ENCODE results near the gene AHCTF1. TPM values are rescaled to one million over a fixed set of nuclear protein-coding genes. Genes with fewer than 3 reads are reported as not detected.
"Not testable (repeated sequence)": the region's sequence is repeated elsewhere in the genome, so short reads cannot be mapped to it uniquely, and the experiment has no call there.

Gene AHCTF1
- total and polyA plus RNA-seq, 2 donors (not counting 1 experiment from before 2014, with no cell fraction given), result 15.8 to 30.6 TPM

DNA sequence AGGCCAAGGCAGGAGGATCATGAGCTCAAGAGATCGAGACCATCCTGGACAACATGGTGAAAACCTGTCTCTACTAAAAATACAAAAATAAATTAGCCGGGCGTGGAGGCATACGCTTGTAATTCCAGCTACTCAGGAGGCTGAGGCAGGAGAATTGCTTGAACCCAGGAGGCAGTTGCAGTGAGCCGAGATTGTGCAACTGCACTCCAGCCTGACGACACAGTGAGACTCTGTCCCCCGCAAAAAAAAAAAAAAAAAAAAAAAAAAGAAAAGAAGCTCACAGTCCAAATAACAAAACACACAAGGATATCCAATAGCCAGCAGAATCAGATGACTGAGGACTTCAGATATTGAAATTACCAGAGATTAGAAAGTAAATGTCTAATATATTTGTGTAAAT, 11.8 kb downstream of the AHCTF1 start:
- Histone ChIP-seq H3K27me3 (ENCODE audit: control insufficient read depth, insufficient read depth, low read length) (no peaks in the 10 kb centered on the region), H3K4me2 (ENCODE audit: extremely low read depth, insufficient read depth, low read length) (no peak overlapping the region), H4K20me1 (ENCODE audit: control insufficient read depth, extremely low read depth, insufficient read depth, low read length) (no peaks in the 10 kb centered on the region), H3K79me2 (ENCODE audit: control insufficient read depth, insufficient read depth, low read length) (peaks cover 72% of the 10 kb centered on the region), H3K27ac (ENCODE audit: insufficient read depth, low read length) (no peak overlapping the region), H3K4me3 (replicated peaks in 1 of 4; ENCODE audit: control extremely low read depth in 1 of 4, insufficient read depth in 1 of 4, low read depth in 3 of 4, low read length in 4 of 4) (no peak overlapping the region), H2AFZ (ENCODE audit: low read length) (no peak overlapping the region), H3K9me3 (ENCODE audit: control insufficient read depth, insufficient read depth, low read depth, low read length) (no peaks in the 10 kb centered on the region), H3K4me1 (ENCODE audit: control insufficient read depth, extremely low read depth, insufficient read depth, low read length) (no peaks in the 10 kb centered on the region), H3K36me3 (ENCODE audit: control insufficient read depth, insufficient read depth, low read length) (no peaks in the 10 kb centered on the region), H3K9ac (ENCODE audit: insufficient read depth, low read length) (no peak overlapping the region)
- TF ChIP-seq, protein P1, sequence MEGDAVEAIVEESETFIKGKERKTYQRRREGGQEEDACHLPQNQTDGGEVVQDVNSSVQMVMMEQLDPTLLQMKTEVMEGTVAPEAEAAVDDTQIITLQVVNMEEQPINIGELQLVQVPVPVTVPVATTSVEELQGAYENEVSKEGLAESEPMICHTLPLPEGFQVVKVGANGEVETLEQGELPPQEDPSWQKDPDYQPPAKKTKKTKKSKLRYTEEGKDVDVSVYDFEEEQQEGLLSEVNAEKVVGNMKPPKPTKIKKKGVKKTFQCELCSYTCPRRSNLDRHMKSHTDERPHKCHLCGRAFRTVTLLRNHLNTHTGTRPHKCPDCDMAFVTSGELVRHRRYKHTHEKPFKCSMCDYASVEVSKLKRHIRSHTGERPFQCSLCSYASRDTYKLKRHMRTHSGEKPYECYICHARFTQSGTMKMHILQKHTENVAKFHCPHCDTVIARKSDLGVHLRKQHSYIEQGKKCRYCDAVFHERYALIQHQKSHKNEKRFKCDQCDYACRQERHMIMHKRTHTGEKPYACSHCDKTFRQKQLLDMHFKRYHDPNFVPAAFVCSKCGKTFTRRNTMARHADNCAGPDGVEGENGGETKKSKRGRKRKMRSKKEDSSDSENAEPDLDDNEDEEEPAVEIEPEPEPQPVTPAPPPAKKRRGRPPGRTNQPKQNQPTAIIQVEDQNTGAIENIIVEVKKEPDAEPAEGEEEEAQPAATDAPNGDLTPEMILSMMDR (conservative IDR thresholded peaks at IDR 0.05 in 1 of 2, IDR thresholded peaks at IDR 0.05 in 1 of 2; ENCODE audit: low read depth in 1 of 2, low read length in 2 of 2), result no peak
- no peak for TF ChIP-seq EZH2 (IDR thresholded peaks at IDR 0.05; ENCODE audit: low read length, missing control alignments)
- no peak for DNase-seq (ENCODE audit: low read depth in 2 of 2)

DNA sequence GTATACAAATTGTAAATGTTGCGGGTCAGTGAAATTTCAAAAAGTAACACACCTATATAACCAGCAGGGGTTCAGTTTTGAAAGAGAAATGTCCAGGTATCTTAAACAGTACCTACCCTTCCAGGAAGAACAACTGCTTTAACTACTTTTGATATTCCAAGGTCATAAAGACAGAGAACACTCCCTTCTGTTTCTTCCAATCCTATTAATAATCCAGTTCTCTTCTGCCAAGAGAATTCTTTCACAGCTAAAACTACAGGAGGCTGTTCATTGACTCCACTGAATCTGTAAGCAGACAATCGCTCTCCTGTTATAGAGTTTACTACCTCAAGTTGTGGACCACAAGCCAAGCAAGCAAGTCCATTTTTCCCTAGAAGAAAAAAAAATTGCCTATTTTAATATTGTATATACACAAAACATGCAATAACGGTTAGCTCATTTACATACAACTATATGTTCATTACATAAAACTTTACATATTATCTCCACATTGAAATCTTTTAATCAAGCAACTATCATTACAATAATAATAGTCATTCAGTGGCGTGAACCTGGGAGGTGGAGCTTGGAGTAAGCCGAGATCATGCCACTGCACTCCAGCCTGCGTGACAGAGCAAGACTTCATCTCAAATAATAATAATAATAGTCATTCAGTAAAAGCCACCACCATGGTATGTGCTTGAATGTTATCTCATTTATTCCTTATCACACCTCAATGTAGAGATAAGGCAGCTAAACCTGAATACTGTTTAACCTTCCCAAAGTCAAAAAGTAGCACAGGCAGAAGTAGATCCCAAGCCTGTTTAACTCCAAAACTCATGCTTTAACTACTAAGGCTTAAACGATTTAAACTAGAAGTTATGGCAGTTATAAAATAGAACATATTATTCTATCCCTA, 15.5 kb downstream of the AHCTF1 start:
- not testable (repeated sequence) for H3K4me1 ChIP-seq (ENCODE audit: control insufficient read depth, extremely low read depth, insufficient read depth, low read length); H3K4me2 ChIP-seq (ENCODE audit: extremely low read depth, insufficient read depth, low read length); H3K4me3 ChIP-seq (replicated peaks in 1 of 4; ENCODE audit: control extremely low read depth in 1 of 4, insufficient read depth in 1 of 4, low read depth in 3 of 4, low read length in 4 of 4); H3K9ac ChIP-seq (ENCODE audit: insufficient read depth, low read length); H4K20me1 ChIP-seq (ENCODE audit: control insufficient read depth, extremely low read depth, insufficient read depth, low read length); H3K27ac ChIP-seq (ENCODE audit: insufficient read depth, low read length); H3K36me3 ChIP-seq (ENCODE audit: control insufficient read depth, insufficient read depth, low read length); H3K9me3 ChIP-seq (ENCODE audit: control insufficient read depth, insufficient read depth, low read depth, low read length); H3K27me3 ChIP-seq (ENCODE audit: control insufficient read depth, insufficient read depth, low read length); H2AFZ ChIP-seq (ENCODE audit: low read length)
- H3K79me2 ChIP-seq (ENCODE audit: control insufficient read depth, insufficient read depth, low read length), result peaks cover 42% of the 10 kb centered on the region
- peak in 1 of 2 donors; percentile 11 for DNase-seq (ENCODE audit: low read depth in 2 of 2)

DNA sequence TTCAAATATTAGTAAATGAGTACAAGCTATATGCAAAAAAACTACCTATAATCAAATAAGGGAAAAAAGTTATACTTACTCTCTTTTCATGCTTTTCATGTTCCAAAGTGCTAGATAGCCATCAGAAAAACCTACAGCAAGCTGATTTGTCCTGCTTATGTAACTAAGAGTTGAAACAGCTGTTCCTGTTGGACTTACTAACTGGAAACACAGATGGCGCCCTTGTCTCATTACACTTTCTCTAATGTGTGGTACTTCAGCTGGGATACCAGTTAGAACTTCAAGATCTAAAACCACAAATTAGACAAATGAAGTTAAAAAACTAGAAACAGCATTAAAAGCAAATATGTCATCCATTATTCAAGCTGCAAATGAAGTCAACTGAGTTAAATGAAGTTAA, 24.3 kb downstream of the AHCTF1 start:
- DNase-seq (ENCODE audit: low read depth in 2 of 2), result peak; percentile 66 to 86
- no peaks in the 10 kb centered on the region for H3K4me1 ChIP-seq (ENCODE audit: control insufficient read depth, extremely low read depth, insufficient read depth, low read length)
- TF ChIP-seq, protein P1 (conservative IDR thresholded peaks at IDR 0.05 in 1 of 2, IDR thresholded peaks at IDR 0.05 in 1 of 2; ENCODE audit: low read depth in 1 of 2, low read length in 2 of 2), result peak; percentile 51 to 54
- no peak for TF ChIP-seq EZH2 (IDR thresholded peaks at IDR 0.05; ENCODE audit: low read length, missing control alignments)
- H3K9ac ChIP-seq (ENCODE audit: insufficient read depth, low read length), result no peak overlapping the region
- H2AFZ ChIP-seq (ENCODE audit: low read length), result no peak overlapping the region
- no peaks in the 10 kb centered on the region for H3K9me3 ChIP-seq (ENCODE audit: control insufficient read depth, insufficient read depth, low read depth, low read length)
- H3K27ac ChIP-seq (ENCODE audit: insufficient read depth, low read length), result no peak overlapping the region
- H3K36me3 ChIP-seq (ENCODE audit: control insufficient read depth, insufficient read depth, low read length), result peaks cover 5% of the 10 kb centered on the region
- H3K4me2 ChIP-seq (ENCODE audit: extremely low read depth, insufficient read depth, low read length), result no peak overlapping the region
- peaks cover 2% of the 10 kb centered on the region for H3K79me2 ChIP-seq (ENCODE audit: control insufficient read depth, insufficient read depth, low read length)
- H3K27me3 ChIP-seq (ENCODE audit: control insufficient read depth, insufficient read depth, low read length), result no peaks in the 10 kb centered on the region
- no peaks in the 10 kb centered on the region for H4K20me1 ChIP-seq (ENCODE audit: control insufficient read depth, extremely low read depth, insufficient read depth, low read length)
- no peak overlapping the region for H3K4me3 ChIP-seq (replicated peaks in 1 of 4; ENCODE audit: control extremely low read depth in 1 of 4, insufficient read depth in 1 of 4, low read depth in 3 of 4, low read length in 4 of 4)
